GM13976 (cell line): Measurements from ENCODE around the gene CLEC4G.

Experiments used
- DNase-seq: peaks from one replicate; pipeline ENCODE4 v3.0.0; 2012; ENCODE audit warnings: low spot score
- CTCF ChIP-seq: IDR thresholded peaks from 2 replicates; pipeline ENCODE4 v1.5.1; 2012; ENCODE audit warnings: borderline replicate concordance, mild to moderate bottlenecking; ENCODE audit not compliant: insufficient read depth; ENCODE audit errors: extremely low read depth, missing control alignments, control extremely low read depth
- in situ Hi-C: fragments of 300-500 bp; cut with MboI; formaldehyde crosslinking; loops from one replicate; pipeline ENCODE4 v1.12.0; 2022; ENCODE audit warnings: low sequenced_read_pairs, mixed read lengths, inconsistent platforms; ENCODE audit not compliant: unreplicated experiment

CLEC4G gene

GRCh38 chr19:7701049-7701653, 30.8 kb downstream of the CLEC4G start:
- in situ Hi-C loops: no loop called here
- no peak for TF ChIP-seq CTCF
- DNase-seq: no peak

GRCh38 chr19:7699417-7700401, 32.2 kb downstream of the CLEC4G start:
- no peak for TF ChIP-seq CTCF
- in situ Hi-C loops: no loop called here

GRCh38 chr19:7699003-7699402, 32.9 kb downstream of the CLEC4G start:
- in situ Hi-C loops: no loop called here
- TF ChIP-seq CTCF: no peak
- no peak for DNase-seq

More at GRCh38 chr19:7699417-7700401, 32.2 kb downstream of the CLEC4G start:
- peak; percentile 77 for DNase-seq

GRCh38 chr19:7698583-7698982, 33.3 kb downstream of the CLEC4G start:
- in situ Hi-C loops: no loop called here
- no peak for DNase-seq
- no peak for TF ChIP-seq CTCF

GRCh38 chr19:7697721-7698287, 34.1 kb downstream of the CLEC4G start:
- in situ Hi-C loops: no loop called here
- TF ChIP-seq CTCF: no peak
- no peak for DNase-seq

- in situ Hi-C loops: no loop called here
These were observed 37.4 kb downstream of the CLEC4G start for GRCh38 chr19:7694499-7694898.

More at GRCh38 chr19:7694499-7694898, 37.4 kb downstream of the CLEC4G start:
- no peak for DNase-seq
- no peak for TF ChIP-seq CTCF
